WTC11 (cell line): ENCODE data around the gene TNNT3. TPM values are rescaled to one million over a fixed set of nuclear protein-coding genes. Genes with fewer than 3 reads are reported as not detected.

Experiments used
- ATAC-seq: fragments of 200-7000 bp; cut with Tn5 transposase; 2 replicates; pipeline ENCODE4 v1.10.0; 2021; ENCODE audit warnings: mild to moderate bottlenecking, moderate library complexity
- CTCF ChIA-PET: fragments of 300-600 bp; sonication (Branson Sonifier 250); formaldehyde crosslinking; loops from one replicate; lab custom pipeline; 2021; ENCODE audit warnings: antibody characterized with exemption; lab: Charles Lee
- POLR2A ChIA-PET: fragments of 350-600 bp; sonication (Branson Sonifier 250); formaldehyde crosslinking; loops from one replicate; lab custom pipeline; 2021; ENCODE audit warnings: antibody characterized with exemption; lab: Charles Lee
- DNase-seq: peaks from one replicate; pipeline ENCODE4 v3.0.0; 2021; ENCODE audit warnings: low spot score
- H3K27ac Mint-ChIP-seq: 2 replicates; pipeline ENCODE4 v1.8.0; 2021; ENCODE audit warnings: mixed read lengths
- H3K27me3 Mint-ChIP-seq: 2 replicates; pipeline ENCODE4 v1.8.0; 2021; ENCODE audit warnings: low read depth, mild to moderate bottlenecking, moderate library complexity, mixed read lengths
- H3K36me3 Mint-ChIP-seq: 2 replicates; pipeline ENCODE4 v1.8.0; 2021; ENCODE audit warnings: mixed read lengths
- H3K4me1 Mint-ChIP-seq: 2 replicates; pipeline ENCODE4 v1.8.0; 2022; ENCODE audit warnings: mixed read lengths
- H3K4me3 Mint-ChIP-seq: 2 replicates; pipeline ENCODE4 v1.8.0; 2021; ENCODE audit warnings: mild to moderate bottlenecking, moderate library complexity, mixed read lengths
- H3K9me3 Mint-ChIP-seq: 2 replicates; pipeline ENCODE4 v1.8.0; 2021; ENCODE audit warnings: mixed read lengths
- AFF4 ChIP-seq: sonication (generic); formaldehyde crosslinking; IDR thresholded peaks from 2 replicates; pipeline ENCODE4 v1.8.1; 2023; ENCODE audit warnings: mild to moderate bottlenecking, missing genetic modification reagents, borderline replicate concordance
- CREB1 ChIP-seq: sonication (generic); formaldehyde crosslinking; IDR thresholded peaks from 2 replicates; pipeline ENCODE4 v1.8.0; 2023; ENCODE audit warnings: mild to moderate bottlenecking, missing genetic modification reagents
- SOX15 ChIP-seq: fragments of 250-450 bp; sonication (Bioruptor Pico); IDR thresholded peaks from 2 replicates; pipeline ENCODE4 v1.9.0; 2021; ENCODE audit warnings: mild to moderate bottlenecking
- TEAD4 ChIP-seq: sonication (generic); formaldehyde crosslinking; IDR thresholded peaks from 2 replicates; pipeline ENCODE4 v1.8.0; 2022; ENCODE audit warnings: mild to moderate bottlenecking, missing genetic modification reagents
- total RNA-seq: library from RNA; stranded (reverse); gene quantifications from 3 replicates; pipeline ENCODE4 v1.2.3, GENCODE V29; 2021
- TF ChIP-seq, protein P1 (sequence below): fragments of 250-450 bp; sonication (Bioruptor Pico); IDR thresholded peaks from 2 replicates; pipeline ENCODE4 v1.9.0; 2021; ENCODE audit warnings: mild to moderate bottlenecking, borderline replicate concordance

Gene TNNT3
- total RNA-seq, 1 experiment from 2014 or later: not detected

GRCh38 chr11:1928470-1928890, 9.0 kb downstream of the TNNT3 start:
- no peak for ATAC-seq

GRCh38 chr11:1928891-1929541, 9.5 kb downstream of the TNNT3 start:
- CTCF ChIA-PET: interaction anchor here (0.6 kb wide), 2 partner anchors 47 to 279 kb away, joined by 3 read pairs; no protein-coding TSS in a partner anchor

More at GRCh38 chr11:1928470-1928890, 9.0 kb downstream of the TNNT3 start:
- no peak overlapping the region for H3K27ac Mint-ChIP-seq
- no peak for TF ChIP-seq CREB1 (CRISPR knock-in tag)
- no peak for DNase-seq
- H3K4me1 Mint-ChIP-seq: no peaks in the 10 kb centered on the region
- CTCF ChIA-PET: interaction anchor here (0.6 kb wide), 2 partner anchors 46 to 280 kb away, joined by 3 read pairs; no protein-coding TSS in a partner anchor
- no peak overlapping the region for H3K4me3 Mint-ChIP-seq
- no peaks in the 10 kb centered on the region; the same call in 1 of the 2 replicates for H3K27me3 Mint-ChIP-seq
- POLR2A ChIA-PET: no interaction called here
- H3K36me3 Mint-ChIP-seq: no peaks in the 10 kb centered on the region
- no peaks in the 10 kb centered on the region for H3K9me3 Mint-ChIP-seq

More at GRCh38 chr11:1928891-1929541, 9.5 kb downstream of the TNNT3 start:
- Mint-ChIP-seq H3K27me3 (no peaks in the 10 kb centered on the region; the same call in 1 of the 2 replicates), H3K4me3 (no peak overlapping the region), H3K36me3 (no peaks in the 10 kb centered on the region), H3K4me1 (no peaks in the 10 kb centered on the region), H3K27ac (no peak overlapping the region), H3K9me3 (no peaks in the 10 kb centered on the region)
- TF ChIP-seq TEAD4 (no peak), AFF4 (CRISPR knock-in tag) (no peak), SOX15 (CRISPR knock-in tag) (no peak)
- TF ChIP-seq, protein P1, sequence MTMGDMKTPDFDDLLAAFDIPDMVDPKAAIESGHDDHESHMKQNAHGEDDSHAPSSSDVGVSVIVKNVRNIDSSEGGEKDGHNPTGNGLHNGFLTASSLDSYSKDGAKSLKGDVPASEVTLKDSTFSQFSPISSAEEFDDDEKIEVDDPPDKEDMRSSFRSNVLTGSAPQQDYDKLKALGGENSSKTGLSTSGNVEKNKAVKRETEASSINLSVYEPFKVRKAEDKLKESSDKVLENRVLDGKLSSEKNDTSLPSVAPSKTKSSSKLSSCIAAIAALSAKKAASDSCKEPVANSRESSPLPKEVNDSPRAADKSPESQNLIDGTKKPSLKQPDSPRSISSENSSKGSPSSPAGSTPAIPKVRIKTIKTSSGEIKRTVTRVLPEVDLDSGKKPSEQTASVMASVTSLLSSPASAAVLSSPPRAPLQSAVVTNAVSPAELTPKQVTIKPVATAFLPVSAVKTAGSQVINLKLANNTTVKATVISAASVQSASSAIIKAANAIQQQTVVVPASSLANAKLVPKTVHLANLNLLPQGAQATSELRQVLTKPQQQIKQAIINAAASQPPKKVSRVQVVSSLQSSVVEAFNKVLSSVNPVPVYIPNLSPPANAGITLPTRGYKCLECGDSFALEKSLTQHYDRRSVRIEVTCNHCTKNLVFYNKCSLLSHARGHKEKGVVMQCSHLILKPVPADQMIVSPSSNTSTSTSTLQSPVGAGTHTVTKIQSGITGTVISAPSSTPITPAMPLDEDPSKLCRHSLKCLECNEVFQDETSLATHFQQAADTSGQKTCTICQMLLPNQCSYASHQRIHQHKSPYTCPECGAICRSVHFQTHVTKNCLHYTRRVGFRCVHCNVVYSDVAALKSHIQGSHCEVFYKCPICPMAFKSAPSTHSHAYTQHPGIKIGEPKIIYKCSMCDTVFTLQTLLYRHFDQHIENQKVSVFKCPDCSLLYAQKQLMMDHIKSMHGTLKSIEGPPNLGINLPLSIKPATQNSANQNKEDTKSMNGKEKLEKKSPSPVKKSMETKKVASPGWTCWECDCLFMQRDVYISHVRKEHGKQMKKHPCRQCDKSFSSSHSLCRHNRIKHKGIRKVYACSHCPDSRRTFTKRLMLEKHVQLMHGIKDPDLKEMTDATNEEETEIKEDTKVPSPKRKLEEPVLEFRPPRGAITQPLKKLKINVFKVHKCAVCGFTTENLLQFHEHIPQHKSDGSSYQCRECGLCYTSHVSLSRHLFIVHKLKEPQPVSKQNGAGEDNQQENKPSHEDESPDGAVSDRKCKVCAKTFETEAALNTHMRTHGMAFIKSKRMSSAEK: no peak
- POLR2A ChIA-PET: no interaction called here
- ATAC-seq (no peak), DNase-seq (no peak)
